GM21528 (cell line): Measurements from ENCODE around the gene EEIG2.
"Not testable (repeated sequence)": the region's sequence is repeated elsewhere in the genome, so short reads cannot be mapped to it uniquely, and the experiment has no call there.

ENCODE experiments used
- ATAC-seq: cut with Tn5 transposase; IDR thresholded peaks from one replicate; pipeline ENCODE4 v1.9.1; 2021; ENCODE audit warnings: mild to moderate bottlenecking, moderate library complexity; ENCODE audit not compliant: unreplicated experiment, low FRiP score

The EEIG2 gene

GRCh38 chr1:108559215-108560186 lies at the start of gene EEIG2:
TSS of gene EEIG2 (plus strand) at chr1:108560100. CDS start at chr1:108560429, 329 bp downstream.
- ATAC-seq = peak; percentile 73

- ATAC-seq = no peak
Observed at GRCh38 chr1:108511764-108512163, 48.1 kb upstream of the EEIG2 start.

GRCh38 chr1:108512239-108513043 lies 47.5 kb upstream of the EEIG2 start:
- no peak for ATAC-seq

- no peak for ATAC-seq
Observed at GRCh38 chr1:108513044-108513415, 46.9 kb upstream of the EEIG2 start.

- not testable (repeated sequence) for ATAC-seq
Observed at GRCh38 chr1:108513914-108514313, 46.0 kb upstream of the EEIG2 start.

- not testable (repeated sequence) for ATAC-seq
Observed at GRCh38 chr1:108517301-108517897, 42.5 kb upstream of the EEIG2 start.

GRCh38 chr1:108521990-108522393 lies 37.9 kb upstream of the EEIG2 start:
- no peak for ATAC-seq

- ATAC-seq = no peak
Observed at GRCh38 chr1:108523829-108524228, 36.1 kb upstream of the EEIG2 start.

GRCh38 chr1:108524676-108525075 lies 35.2 kb upstream of the EEIG2 start:
- no peak for ATAC-seq

- no peak for ATAC-seq
Observed at GRCh38 chr1:108527135-108527534, 32.8 kb upstream of the EEIG2 start.

- ATAC-seq = no peak
Observed at GRCh38 chr1:108527837-108528236, 32.1 kb upstream of the EEIG2 start.

GRCh38 chr1:108531444-108531843 lies 28.5 kb upstream of the EEIG2 start:
- ATAC-seq = no peak

- no peak for ATAC-seq
Observed at GRCh38 chr1:108532730-108533129, 27.2 kb upstream of the EEIG2 start.

- ATAC-seq = peak; percentile 53
Observed at GRCh38 chr1:108533351-108534083, 26.4 kb upstream of the EEIG2 start.

- ATAC-seq = no peak
Observed at GRCh38 chr1:108534759-108535158, 25.1 kb upstream of the EEIG2 start.

GRCh38 chr1:108535315-108535897 lies 24.5 kb upstream of the EEIG2 start:
- not testable (repeated sequence) for ATAC-seq

GRCh38 chr1:108536021-108536420 lies 23.9 kb upstream of the EEIG2 start:
- ATAC-seq = not testable (repeated sequence)

GRCh38 chr1:108536791-108537190 lies 23.1 kb upstream of the EEIG2 start:
- ATAC-seq = not testable (repeated sequence)

- no peak for ATAC-seq
Observed at GRCh38 chr1:108537976-108538375, 21.9 kb upstream of the EEIG2 start.

GRCh38 chr1:108540977-108541376 lies 18.9 kb upstream of the EEIG2 start:
- ATAC-seq = no peak
